Activated CD4-positive, alpha-beta T cell treated with anti-CD3 and anti-CD28 coated beads for 48 hours (primary cell): Measurements from ENCODE around the gene DHODH.
"Not testable (repeated sequence)": the region's sequence is repeated elsewhere in the genome, so short reads cannot be mapped to it uniquely, and the experiment has no call there.

Experiments
- DNase-seq: peaks from one replicate; pipeline ENCODE4 v3.0.0-alpha.2; 2020

Gene DHODH

DNA sequence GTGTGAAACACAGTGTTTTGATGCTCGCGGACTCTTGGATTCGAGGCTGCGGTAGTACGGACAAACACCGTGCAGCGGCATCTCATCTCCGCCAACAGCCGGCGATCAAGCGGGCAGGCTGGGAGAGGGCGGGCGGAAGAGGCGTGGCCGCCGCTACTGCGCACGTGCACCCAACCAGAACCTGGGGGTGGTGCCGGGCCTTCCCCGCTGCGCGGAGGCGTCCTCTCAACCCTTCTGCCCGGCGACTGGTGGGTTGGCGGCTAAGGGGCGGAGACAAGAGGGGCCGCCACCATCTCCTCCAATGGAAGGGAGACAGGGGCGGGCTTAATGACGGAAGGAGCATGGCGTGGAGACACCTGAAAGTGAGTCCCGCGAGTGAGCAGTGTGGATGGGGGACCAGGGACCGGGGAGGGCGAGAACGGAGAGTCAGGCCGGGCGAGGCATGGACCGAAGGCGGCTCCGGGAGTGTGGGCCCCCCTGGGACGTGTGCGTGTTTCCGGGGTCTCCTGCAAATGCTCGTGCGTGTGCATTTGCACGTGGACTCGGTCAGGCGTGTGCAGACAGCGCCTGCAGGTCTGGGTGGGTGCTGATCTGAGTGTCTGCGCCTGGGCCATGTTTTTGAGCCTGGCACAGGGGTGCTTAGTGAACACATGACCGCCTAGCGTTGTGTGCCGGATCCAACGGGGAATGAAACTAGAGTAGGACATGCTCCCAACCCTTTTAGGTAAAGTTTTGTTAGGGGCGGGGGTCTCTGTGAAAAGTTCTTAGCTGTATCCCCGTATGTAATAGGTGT lies at the start of gene DHODH:
DHODH (plus strand) TSS at position 321 of the 793 bp plus-strand sequence; CDS start at position 342, 21 bp downstream.
- DNase-seq: peak; percentile 99

DNA sequence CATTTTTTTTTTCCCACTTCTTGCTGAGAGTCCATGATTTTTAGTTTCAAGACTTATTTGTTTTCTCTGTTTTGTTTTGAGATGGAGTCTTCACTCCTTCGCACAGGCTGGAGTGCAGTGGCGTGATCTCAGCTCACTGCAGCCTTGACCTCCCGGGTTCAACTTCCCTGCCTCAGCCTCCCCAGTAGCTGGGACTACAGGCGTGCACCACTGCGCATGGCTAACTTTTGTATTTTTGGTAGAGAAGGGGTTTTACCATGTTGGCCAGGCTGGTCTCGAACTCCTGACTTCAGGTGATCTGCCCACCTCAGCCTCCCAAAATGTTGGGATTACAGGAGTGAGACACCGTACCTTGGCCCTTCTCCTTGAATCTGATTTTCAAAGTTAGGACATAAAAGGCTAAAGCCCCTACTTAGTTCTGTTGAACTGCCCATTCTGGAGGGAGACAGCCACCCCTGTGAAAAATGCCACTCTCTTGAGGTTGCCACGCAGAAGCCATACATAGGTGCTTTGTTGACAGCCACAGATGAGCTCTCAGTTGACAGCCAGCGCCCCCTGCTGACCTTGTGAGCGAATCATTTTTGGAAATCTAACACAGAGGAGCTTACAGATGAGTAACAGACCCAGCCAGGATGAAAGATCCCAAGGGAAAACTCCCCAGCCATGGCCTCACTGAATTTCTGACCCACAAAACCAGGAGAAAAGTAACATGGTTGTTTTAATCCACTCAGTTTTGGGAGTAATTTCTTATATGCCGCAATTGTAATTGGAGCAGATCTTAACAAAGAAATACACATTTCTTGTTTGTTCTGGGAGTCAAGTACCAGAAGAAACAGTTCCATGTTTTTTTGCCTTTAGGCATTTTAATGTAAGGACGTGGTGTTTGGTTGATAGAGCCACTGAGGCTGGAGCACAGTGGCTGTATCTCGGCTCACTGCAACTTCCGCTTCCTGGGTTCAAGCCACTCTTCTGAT lies 47.2 kb upstream of the DHODH start:
- DNase-seq: peak; percentile 89

DNA sequence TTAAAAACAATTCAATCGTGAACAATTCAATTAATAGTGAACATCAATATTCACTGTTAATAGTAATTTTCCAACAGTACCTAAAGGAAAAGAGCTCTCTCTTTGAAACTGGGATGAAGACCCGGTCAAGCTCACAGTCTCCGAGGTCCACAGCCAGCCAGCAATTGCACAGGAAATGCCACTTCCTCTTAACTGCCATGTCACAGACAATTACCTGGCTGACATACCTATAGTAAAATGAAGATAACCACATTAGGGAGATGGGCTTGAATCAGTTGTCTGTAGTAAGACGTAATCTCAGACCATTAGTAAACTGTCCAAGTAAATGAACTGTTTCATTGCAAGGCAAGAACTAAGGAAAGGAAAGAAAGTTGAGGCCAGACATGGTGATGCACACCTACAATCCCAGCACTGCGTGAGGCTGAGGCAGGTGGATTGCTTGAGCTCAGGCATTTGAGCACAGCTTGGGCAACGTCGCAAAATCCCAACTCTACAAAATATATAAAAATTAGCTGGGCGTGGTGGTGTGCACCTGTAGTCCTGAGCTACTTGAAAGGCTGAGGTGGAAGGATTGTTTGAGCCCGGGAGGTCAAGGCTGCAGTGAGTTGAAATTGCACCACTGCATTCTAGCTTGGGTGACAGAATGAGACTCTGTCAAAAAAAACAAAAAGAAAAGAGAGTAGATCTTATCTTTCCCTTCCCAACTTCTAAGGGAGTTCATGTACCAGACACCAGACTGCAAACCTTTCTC lies 45.2 kb upstream of the DHODH start:
- no peak for DNase-seq

DNA sequence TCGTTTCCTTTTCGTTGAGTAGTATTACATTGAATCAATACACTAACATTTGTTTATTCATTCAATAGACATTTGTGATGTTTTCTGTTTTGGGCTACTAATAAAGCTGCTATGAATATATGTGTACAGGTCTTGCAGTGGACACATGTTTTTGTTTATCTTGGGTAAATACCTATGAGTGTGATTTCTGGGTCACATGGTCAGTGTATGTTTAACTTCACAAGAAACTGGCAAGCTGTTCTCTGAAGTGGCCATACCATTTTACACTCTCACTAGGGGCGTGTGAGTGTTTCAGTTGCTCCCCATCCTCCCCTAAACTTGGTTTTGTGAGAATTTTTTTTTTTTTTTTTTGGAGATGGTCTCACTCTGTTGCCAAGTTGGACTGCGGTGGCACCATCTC lies 43.3 kb upstream of the DHODH start:
- no peak for DNase-seq

DNA sequence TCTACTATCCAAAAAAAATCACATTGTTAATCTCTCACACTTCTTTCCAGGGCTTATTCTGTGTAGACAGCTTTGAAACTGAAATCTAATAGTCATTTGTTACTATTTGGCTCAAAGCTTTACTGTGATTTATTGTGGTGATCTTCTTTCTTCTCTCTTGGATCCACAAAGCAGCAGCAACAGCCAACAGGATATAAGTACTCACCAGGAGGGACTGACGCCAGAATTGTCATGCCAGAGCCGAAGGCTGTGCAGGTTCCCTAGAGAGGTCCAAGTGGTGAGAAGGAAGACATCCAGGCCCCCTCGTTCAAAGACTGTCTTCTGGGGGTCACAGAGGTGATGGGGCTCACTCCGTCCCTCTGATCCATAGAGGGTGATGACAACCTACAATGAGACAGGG lies 41.6 kb upstream of the DHODH start:
- DNase-seq: no peak

DNA sequence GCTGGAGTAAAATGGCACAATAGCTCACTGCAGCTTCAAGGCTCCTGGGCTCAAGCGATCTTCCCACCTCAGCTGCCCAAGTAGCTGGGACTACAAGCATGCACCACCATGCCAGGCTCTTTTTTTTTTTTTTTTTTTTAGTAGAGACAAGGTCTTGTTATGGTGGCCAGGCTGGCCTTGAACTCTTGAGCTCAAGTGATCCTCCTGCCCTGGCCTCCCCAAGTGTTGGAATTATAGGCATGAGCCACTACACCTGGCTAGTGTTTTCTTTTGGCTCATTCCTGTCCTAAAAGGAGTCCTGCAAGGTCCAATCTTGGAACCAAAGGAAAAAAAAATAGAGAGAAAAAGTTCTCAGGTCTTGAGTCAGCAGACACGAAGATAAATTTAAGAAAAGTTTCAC lies 39.2 kb upstream of the DHODH start:
- DNase-seq: no peak

DNA sequence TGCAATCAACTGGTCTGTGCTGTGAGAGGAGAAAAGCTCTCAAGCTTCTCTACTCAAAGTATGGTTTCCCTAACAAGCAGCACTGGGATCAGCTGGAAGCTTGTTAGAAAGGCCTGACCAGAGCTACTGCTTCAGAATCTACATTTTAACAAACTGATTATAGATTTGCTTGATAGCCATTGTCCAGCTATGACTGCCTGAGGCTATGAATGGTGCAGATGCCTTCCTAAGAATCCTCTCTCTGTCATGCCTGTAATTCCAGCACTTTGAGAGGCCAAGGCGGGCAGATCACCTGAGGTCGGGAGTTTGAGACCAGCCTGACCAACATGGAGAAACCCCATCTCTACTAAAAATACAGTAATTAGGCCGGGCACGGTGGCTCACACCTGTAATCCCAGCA lies 37.0 kb upstream of the DHODH start:
- DNase-seq: no peak

DNA sequence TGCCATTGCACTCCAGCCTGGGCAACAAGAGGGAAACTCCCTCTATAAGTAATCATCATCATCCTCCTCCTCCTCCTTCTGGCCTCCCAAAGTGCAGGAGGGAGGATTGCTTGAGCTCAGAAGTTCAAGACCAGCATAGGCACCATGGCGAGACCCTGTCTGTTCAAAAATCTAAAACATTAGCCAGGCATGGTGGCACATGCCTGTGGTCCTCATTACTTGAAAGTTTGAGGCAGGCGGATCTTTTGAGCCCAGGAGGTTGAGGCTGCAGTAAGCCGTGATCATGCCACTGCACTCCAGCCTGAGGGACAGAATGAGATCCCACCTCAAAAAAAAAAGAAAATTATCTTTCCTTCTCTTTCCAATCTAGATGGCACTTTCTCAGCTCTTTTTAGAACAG lies 36.2 kb upstream of the DHODH start:
- DNase-seq: no peak

DNA sequence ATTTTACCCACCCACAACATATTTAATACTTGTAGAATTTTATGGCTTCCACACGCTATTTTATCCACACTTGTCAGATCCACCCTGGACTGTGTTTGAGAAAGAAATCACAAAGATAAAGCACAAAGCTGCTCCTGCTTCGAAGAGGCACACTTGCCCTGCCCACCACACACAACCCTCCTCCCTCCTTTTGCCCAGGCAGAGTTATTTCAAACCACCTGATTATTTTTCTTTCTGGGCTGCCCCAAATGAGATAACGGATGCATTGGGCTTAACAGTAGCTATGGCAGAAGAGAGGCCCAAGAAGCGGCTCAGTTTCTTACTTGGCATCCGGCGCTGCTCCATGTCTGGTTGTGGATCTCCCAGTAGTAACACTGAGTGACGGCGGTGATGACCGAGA lies 35.5 kb upstream of the DHODH start:
- DNase-seq: no peak

DNA sequence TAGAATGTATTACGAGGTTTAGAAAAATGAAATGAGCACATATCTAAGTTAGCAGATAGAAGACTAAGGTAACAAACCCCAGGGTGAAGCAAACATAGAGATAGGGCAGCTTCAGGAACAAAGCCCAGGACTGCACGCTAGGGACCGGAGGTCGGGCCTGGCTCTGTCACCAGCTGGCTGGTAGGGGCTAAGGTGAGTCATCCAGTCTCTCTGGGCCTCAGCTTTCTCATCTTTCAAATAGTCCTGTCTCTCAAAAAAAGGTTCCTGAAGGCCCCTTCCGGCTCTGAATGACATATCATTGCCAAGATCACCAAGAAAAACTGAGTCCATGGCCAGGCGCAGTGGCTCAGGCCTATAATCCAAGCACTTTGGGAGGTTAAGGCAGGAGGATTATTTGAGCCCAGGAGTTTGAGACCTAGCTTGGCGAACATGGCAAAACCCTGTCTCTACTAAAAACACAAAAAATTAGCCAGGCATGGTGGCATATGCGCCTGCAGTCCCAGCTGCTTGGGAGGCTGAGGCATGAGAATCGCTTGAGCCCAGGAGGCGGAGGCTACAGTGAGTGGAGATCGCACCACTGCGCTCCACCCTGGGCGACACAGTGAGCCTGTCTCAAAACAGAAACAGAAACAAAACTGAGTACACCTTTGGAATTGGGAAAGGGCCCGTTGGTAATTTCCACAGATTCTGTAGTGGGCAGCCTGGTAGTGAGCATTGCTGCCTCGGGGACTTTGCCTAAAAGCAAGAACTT lies 34.3 kb upstream of the DHODH start:
- no peak for DNase-seq

DNA sequence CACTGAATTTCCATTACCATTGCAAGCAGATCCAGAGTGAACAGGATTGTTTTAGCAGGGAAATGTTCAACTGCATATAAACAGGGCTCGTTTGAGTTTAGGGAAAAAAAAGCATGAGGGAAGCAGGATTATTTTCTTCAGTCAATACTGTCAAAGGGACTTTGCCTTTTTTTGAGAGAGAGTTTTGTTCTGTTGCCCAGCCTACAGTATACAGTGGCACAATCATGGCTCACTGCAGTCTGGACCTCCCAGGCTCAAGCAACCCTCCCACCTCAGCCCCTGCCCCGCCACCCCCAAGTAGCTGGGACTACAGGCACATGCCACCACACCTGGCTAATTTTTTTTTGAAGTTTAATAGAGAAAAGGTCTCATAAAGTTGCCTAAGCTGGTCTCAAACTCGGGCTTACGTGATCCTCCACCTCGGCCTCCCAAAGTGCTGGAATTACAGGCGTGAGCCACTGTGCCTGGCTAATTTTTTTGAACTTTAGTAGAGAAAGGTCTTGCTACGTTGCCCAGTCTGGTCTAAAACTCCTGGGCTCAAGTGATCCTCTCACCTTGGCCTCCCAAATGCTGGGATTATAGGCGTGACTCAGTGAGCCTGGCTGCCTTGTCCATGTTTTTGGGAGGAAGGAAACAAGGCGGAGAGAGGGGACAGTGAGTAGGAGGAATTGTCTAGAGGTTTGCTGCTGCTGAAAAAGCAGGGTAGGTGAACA lies 23.1 kb upstream of the DHODH start:
- no peak for DNase-seq

DNA sequence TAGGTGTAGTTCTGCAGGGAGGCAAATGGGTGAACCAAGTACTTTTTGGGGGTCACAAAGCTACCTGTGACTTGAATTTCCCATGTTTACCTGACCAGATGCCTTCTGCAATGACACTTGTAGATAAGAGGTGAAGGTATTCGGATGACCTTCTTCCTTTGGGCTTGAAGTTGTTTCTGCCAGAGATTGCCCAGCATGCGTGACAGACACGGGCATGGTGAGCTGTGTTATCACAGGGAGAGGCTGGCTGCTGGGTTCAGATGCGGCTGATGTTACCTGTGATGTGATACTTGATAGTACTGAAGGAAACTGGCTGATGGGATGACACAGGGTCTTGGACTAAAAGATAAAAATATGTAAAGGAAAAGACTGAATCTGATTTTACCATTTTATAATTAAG lies 22.4 kb upstream of the DHODH start:
- no peak for DNase-seq

DNA sequence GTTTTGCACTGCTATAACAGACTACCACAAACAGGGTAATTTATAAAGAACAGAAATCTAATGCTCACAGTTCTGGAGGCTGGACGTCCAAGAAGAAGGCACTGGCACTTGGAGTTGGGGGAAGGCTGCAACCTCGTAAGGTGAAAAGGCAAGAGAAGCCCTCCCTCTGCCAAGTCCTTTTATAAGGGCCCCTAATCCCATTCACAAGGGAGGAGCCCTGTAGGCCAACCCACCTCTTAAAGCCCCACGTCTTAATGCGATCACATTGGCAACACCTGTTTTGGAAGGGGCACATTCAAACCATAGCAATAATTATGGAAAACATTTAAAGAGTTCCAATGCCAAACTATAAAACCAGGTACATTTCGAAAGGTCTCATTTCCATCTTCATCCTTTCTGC lies 13.5 kb upstream of the DHODH start:
- DNase-seq: no peak

DNA sequence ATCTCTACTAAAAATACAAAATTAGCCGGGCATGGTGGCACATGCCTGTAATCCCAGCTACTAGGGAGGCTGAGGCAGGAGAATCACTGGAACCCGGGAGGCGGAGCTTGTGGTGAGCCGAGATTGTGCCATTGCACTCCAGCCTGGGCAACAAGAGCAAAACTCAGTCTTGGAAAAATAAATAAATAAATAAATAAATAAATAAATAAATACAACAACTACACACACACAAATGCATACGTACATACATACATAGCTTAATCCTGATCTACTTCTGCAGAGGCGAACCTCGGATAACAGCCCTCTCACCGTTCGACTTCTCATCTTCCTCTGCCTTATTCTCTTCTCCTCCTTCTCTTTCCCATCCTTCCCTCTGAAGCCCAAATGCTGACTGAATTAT lies 11.0 kb upstream of the DHODH start:
- not testable (repeated sequence) for DNase-seq

DNA sequence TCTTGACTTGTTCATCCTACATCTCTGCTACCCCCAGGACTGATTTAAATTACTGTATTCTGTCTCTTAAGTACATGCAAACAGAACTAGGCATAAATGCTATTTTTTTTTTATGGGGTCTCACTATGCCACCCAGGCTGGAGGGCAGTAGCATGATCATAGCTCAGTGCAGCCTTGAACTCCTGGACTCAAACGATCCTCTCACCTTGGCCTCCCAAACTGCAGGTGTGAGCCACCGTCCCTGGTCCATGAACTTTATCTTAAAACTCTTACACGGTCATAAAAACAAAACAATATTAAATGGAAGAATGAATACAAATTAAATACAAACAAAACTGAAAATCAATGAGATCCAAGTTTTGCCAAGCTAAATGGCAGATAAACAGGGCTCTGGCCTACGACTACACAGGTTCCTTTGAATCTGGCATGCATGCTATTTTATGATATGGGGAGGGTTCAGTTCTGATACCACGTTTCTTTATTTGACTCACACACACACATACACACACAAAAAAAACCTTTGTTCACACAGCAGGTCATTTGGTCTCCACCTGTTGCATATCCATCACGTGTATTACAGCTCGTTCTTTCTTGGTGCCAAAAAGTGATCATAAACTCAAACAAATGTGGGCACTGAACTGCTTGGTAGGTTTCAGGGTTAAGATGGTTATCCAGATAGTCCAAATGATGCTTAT lies 7.2 kb upstream of the DHODH start:
- no peak for DNase-seq

DNA sequence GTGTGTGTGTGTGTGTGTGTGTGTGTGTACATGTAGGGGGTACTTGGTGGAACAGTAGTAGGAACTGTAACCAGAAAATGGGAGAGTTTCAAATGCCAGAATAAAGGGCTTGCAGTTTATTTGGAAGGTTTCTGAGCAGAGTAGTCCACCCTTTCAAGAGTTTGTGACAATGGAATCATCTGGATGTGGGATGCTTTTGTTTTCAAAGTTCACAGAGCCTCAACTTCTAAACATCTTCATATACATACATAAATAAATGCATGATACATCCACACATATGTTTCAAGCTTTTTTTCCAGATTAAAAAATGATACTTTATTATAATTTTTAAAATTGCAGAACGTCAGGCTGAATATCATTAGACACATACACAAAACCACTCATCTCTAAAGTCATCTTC lies 5.9 kb upstream of the DHODH start:
- no peak for DNase-seq

DNA sequence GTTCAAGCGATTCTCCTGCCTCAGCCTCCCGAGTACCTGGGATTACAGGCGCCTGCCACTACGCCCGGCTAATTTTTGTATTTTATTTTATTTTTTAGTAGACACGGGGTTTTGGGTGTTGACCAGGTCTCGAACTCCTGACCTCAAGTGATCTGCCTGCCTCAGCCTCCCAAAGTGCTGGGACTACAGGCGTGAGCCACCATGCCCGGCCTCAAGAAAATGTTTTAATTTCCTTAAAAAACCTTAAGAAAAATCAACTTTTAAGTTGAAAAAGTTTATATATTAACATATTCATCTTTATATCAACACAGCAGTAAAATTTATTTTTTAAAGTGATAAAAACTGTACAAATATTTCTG lies 500 bp upstream of the DHODH start:
- DNase-seq: not testable (repeated sequence)

DNA sequence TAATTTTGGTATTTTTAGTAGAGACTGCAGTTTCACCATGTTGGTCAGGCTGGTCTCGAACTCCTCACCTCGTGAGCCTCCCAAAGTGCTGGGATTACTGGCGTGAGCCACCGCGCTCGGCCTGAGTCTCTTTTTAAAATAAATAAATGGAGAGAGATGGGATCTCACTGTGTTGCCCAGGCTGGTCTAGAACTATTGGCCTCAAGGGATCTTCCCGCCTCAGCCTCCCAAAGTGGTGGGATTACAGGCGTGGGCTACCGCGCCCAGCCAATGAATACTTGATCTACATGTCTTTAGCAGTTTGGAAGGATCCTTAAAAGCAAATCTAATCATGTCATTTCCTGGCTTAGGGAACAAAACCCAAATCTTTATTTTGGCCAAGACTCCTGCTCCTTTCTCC lies 1.2 kb downstream of the DHODH start:
- no peak for DNase-seq

DNA sequence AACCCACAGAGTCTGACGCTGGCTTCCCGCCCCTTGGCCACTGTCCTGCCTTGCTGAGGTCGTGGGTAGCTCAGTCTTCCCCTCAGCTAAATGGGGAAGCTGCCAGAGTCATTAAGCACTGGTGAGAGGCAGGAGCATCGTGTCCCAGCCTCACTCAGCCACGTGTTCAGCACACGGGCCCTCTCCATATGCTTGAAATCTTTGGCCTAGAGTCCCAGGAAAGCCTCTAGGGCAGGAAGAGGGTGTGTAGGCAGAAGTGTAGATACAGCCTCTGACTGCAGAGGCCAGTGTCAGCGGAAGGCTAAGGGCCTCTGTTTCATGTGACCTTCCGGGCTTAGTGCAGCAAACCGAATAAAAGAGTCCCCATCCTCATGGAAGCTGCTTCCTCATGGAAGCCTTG lies 4.1 kb downstream of the DHODH start:
- no peak for DNase-seq

DNA sequence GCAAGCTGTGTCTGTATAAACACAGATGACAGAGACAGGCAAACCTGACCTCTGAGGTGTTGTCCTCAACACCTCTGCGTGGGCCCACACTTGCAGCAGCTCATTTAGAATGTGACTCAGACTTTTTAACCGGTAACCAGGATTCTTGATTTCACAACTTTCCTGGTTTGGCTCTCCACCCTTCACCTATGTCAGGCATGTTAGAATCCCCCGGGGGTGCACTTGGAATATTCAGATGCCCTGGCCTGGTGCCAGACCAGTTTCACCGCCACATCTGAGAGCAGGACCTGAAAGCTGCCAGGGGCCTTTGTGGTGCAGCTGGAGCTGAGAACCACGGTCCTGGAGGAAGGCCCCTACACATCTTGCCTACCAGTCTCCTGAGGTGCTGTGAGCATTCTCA lies 4.8 kb downstream of the DHODH start:
- DNase-seq: peak; percentile 41

DNA sequence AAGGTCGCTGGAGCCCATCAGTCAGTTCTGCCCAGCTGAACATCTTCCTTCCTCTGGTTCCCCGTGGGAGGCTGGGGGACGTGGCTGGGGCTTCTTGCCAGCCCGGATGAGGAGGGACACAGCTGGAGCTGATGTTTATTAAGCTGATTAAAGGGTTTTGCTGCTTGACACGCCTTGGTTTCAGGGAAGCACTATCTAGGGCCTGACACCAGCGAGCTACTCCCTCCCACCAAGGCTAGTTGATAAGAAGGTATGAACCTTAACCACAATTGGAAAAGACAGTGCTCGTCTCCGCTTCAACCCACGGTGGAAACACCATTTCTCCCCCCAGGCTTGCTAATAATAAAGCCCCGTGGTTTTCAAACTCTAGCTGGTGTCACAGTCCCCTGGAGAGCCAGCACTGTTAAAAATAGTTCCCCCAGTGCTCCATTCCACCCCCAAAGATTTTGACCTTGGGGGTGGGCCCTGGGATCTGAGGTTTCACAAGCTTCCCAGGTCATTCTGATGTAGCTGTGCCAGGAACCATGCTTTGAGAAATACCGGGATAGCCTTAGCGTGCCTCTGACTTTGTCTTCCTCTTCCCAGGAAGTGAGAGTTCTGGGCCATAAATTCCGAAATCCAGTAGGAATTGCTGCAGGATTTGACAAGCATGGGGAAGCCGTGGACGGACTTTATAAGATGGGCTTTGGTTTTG lies 5.5 kb downstream of the DHODH start:
- peak; percentile 8 for DNase-seq
